NCI-H187 treated with DMSO at 0.1 percent for 48 hours (cell line): ENCODE results near the gene IGSF21.

ENCODE experiments used
- DNase-seq: peaks from one replicate; lab custom pipeline; 2025; lab: John Stamatoyannopoulos, UW

IGSF21 gene

GRCh38 chr1:18299441-18300338 lies 192.1 kb downstream of the IGSF21 start:
- no peak for DNase-seq

DNA sequence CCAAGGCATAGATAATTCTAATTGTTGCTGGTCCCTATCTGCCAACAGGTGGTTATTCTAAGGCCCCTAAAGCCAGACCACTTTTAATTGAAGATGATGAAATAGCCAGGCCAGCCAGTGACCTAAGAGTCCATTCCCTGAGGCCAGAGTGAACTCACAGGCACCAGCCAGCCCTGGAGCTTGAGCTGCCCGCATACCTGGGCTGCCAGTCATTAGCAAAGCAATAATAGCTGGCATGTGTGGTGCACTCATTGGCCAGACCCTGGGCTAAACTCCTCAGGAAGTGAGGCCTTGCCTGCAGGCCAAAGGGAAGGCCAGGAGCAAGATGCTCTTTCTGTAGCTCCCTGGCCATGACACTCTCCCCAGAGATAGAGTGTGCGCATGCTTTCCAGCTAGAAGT lies 192.8 kb downstream of the IGSF21 start:
- DNase-seq = no peak

- no peak for DNase-seq
Observed at GRCh38 chr1:18302788-18303413, 195.3 kb downstream of the IGSF21 start.

GRCh38 chr1:18304151-18304869 lies 196.7 kb downstream of the IGSF21 start:
- no peak for DNase-seq

- no peak for DNase-seq
Observed at GRCh38 chr1:18305182-18305795, 197.7 kb downstream of the IGSF21 start.

GRCh38 chr1:18307329-18307898 lies 199.8 kb downstream of the IGSF21 start:
- DNase-seq = no peak

DNA sequence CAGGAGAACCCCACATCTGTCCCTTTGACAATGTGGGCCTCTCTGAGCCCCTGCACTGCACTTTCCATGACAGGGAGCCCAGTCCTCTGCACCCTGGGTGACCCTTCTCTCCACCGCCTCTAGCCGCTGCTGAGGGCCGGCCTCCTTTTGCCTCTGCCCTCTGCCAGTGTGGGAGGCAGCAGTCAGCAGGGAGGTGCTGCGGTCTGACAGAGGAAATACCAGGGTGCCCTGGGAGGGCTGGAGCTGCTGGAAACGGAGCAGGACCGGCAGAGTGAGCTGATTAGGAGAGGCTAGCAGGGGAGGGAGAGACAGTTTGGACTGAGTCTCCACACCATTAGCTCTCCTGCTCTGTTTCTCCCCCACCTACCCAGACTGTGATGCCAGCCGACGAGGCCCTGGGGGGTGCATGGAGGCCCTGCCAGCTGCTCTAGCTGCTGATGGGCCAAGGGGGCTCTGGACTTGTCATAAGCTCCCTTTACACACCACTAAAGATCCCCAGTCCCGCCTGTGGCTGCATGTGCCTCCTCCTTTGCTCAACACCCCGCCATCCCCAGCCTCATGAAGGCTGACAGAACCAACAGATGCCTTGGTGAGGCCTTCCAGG lies 202.1 kb downstream of the IGSF21 start:
- no peak for DNase-seq

- no peak for DNase-seq
Observed at GRCh38 chr1:18312961-18313360, 205.4 kb downstream of the IGSF21 start.

- DNase-seq = no peak
Observed at GRCh38 chr1:18313523-18313922, 205.9 kb downstream of the IGSF21 start.

GRCh38 chr1:18314399-18314798 lies 206.8 kb downstream of the IGSF21 start:
- no peak for DNase-seq

DNA sequence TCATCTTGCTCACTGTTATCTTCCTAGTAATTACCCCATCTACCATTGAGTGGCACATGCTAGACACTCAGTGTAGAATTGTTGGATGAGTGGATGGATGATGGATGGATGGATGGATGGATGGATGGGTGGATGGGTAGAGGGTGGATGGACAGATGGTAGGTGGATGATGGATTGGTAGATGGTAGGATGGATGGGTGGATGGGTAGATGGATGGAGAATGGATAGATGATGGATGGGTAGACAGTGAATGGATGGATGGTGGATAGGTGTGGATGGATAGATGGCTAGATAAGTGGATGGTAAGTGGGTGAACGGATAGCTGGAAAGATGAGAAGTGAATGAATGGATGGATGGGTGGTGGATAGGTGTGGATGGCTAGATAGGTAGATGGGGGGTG lies 207.9 kb downstream of the IGSF21 start:
- no peak for DNase-seq

DNA sequence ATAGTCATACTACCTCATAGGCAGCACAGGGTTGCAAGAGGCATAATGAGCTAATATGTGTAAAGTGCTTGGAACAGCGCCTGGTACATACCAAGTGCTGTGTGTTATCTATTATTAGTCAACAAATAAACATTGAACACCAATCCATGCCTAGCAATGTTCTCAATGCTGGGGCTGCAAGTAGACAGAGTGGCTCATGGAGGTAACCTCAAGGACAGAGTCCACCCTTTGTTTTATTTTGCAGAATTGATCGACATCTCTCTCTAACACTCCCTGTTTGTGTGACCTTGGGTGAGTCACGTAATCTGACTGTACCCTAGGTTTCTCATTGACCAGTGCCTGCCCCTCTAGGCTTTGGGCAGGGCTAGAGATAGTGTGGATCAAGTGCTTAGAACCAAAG lies 209.2 kb downstream of the IGSF21 start:
- no peak for DNase-seq

- no peak for DNase-seq
Observed at GRCh38 chr1:18319099-18319498, 211.5 kb downstream of the IGSF21 start.

- DNase-seq = no peak
Observed at GRCh38 chr1:18320051-18320450, 212.5 kb downstream of the IGSF21 start.

GRCh38 chr1:18322368-18323032 lies 214.9 kb downstream of the IGSF21 start:
- DNase-seq = no peak

- DNase-seq = no peak
Observed at GRCh38 chr1:18323259-18323658, 215.7 kb downstream of the IGSF21 start.

DNA sequence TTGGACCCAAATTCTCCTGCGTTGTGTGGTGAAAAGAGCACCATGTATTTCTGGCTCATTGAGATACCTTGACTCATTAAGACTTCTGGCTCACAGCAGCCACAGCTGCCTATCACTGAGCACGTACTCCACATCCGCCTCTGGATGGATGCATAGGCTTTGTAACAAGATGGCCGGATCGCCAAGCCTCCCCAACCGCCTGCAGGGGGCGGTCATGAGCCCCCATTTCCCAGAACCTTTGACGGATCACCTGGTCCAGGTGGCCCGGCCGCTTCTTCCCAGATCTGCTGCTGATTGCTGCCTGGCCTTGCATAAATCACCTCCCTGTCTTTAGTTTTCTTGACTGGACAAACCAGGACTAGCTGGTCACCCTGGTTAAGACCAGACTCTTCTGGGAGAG lies 216.6 kb downstream of the IGSF21 start:
- DNase-seq = no peak

DNA sequence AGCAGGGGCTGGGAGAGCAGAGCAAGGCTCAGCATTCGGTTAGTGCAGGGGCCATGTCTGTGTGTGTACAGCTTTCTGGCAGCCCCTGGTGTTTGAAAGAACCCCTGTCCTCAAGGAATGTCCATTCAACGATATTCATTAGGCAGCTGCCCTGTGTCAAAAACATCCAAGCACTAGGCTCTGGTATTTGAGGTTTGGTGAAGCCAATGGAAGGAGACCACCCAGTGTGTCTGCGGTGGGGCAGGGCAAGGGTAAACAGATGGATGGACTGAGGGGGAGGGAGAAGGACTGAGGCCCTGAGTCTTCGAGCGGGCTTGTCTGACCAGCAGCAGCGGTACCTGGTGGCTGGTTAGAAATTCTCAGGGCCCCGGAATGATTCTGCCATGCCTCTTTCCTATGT lies 217.5 kb downstream of the IGSF21 start:
- DNase-seq = no peak

DNA sequence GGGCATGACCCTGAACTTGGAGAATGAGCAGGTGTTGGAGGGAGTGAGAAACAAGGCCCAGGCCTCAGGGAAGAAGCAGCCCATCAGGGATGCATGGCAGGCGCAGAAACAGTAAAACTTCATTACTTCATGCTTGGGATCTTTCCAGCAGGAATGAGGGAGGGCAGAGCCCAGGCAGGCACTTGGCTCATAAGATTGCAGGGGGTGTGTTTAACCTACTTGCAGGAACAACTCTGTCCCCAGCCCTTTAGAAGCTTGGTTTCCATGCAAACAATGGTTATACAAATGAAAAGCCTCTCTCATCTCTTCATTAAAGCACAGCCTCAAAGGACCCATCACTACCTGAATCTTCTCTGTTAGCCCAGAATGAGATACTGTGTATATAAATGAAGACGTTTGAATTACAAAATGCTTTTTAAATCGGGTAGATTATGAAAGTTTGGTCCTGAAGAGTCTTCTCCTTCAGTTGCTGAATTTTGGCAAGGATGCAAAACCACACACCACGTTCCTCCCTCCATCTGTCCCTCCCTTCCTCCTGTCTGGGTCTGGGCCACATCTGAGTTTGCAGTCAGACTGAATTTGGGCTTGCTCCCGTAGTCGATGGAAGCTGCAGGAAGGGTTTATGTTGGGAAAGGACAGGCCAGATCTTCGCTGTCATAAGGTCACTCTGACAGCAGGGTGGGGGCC lies 218.8 kb downstream of the IGSF21 start:
- no peak for DNase-seq

GRCh38 chr1:18327650-18328049 lies 220.1 kb downstream of the IGSF21 start:
- DNase-seq = no peak

DNA sequence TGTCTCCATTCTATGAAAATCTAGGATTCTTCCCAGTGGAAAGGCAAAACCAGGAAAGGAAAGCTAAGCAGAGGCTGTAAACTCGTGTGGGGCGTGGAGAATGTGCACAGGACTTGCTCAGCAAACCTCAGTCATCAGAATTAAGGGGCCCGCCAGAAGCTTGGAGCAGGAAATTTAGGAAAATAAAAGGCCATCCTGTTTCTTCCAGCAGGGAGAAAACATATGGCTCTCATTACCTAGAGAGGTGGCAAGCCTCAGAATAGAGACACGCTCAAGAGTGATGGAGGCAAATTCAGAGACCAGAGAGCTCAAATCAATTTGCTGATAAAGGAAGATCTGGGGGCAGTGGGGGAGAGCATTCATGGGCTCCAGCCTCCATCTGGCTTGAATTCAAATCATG lies 221.2 kb downstream of the IGSF21 start:
- DNase-seq = no peak
